GM23338 (cell line): ENCODE data around the gene SNX5.

Experiments
- CREB1 ChIP-seq: fragments of 250-450 bp; sonication (Bioruptor Pico); IDR thresholded peaks from 2 replicates; pipeline ENCODE4 v1.5.0; 2020; ENCODE audit warnings: low read depth, mild to moderate bottlenecking, moderate library complexity
- ETS1 ChIP-seq: IDR thresholded peaks from 2 replicates; pipeline ENCODE4 v1.6.1; 2016; ENCODE audit warnings: antibody characterized with exemption
- EZH2 ChIP-seq: fragments of 200-600 bp; sonication (generic); IDR thresholded peaks from one replicate; pipeline ENCODE4 v1.8.0; 2017; ENCODE audit warnings: antibody characterized with exemption, mild to moderate bottlenecking, low read depth; ENCODE audit not compliant: unreplicated experiment
- EZH2phosphoT487 ChIP-seq: fragments of 200-600 bp; sonication (generic); IDR thresholded peaks from one replicate; pipeline ENCODE4 v1.8.1; 2018; ENCODE audit warnings: antibody characterized with exemption; ENCODE audit not compliant: unreplicated experiment
- JUNB ChIP-seq: IDR thresholded peaks from one replicate; pipeline ENCODE4 v1.6.1; 2016; ENCODE audit warnings: antibody characterized with exemption; ENCODE audit not compliant: unreplicated experiment
- NANOG ChIP-seq: IDR thresholded peaks from 2 replicates; pipeline ENCODE4 v1.6.1; 2016; ENCODE audit warnings: antibody characterized with exemption, borderline replicate concordance
- POLR2AphosphoS5 ChIP-seq: IDR thresholded peaks from 2 replicates; pipeline ENCODE4 v1.6.1; 2016; ENCODE audit warnings: antibody characterized with exemption, low read depth
- REST ChIP-seq: IDR thresholded peaks from one replicate; pipeline ENCODE4 v1.6.1; 2018; ENCODE audit warnings: antibody characterized with exemption; ENCODE audit not compliant: unreplicated experiment
- STAT1 ChIP-seq: IDR thresholded peaks from one replicate; pipeline ENCODE4 v1.6.1; 2016; ENCODE audit warnings: antibody characterized with exemption; ENCODE audit not compliant: unreplicated experiment
- ZNF114 ChIP-seq: fragments of 250-450 bp; sonication (Bioruptor Pico); IDR thresholded peaks from 2 replicates; pipeline ENCODE4 v1.5.0; 2020; ENCODE audit warnings: mild to moderate bottlenecking, moderate library complexity
- ZNF331 ChIP-seq: fragments of 250-450 bp; sonication (Bioruptor Pico); IDR thresholded peaks from 2 replicates; pipeline ENCODE4 v1.5.0; 2020; ENCODE audit warnings: low read depth, mild to moderate bottlenecking, moderate library complexity
- TF ChIP-seq, protein P1 (sequence below), 2 experiments: fragments of 200-600 bp in 1 of 2; sonication (generic) in 1 of 2; conservative IDR thresholded peaks; 2 replicates each; pipeline versions ENCODE4 v1.5.1 to v1.6.1; 2016 to 2017; ENCODE audit warnings: antibody characterized with exemption in 2 of 2, low read depth in 2 of 2, mild to moderate bottlenecking in 2 of 2, moderate library complexity in 1 of 2
- TF ChIP-seq, protein P2 (sequence below): fragments of 250-450 bp; sonication (Bioruptor Pico); IDR thresholded peaks from 2 replicates; pipeline ENCODE4 v1.5.0; 2020; ENCODE audit warnings: mild to moderate bottlenecking, moderate library complexity

DNA sequence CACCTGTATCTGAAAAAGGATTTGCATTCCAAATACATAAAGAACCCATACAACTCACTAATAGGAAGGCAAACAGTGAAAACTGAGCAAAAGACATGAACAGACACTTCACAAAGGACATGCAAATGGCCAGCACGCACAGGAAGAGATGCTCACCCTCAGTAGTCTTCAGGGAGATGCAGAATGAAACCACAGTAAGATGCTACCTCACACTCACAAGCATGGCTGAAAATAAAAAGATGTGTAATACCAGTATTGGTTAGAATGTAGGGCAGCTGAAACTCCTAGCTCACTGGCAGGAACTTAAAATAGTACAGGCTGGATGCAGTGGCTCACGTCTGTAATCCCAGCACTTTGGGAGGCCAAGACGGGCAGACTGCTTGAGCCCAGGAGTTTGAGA lies 64.6 kb downstream of the SNX5 start:
- TF ChIP-seq CREB1 (CRISPR knock-in tag) (no peak), POLR2AphosphoS5 (no peak), REST (no peak), EZH2 (no peak), EZH2phosphoT487 (no peak), STAT1 (no peak), NANOG (no peak), ZNF331 (CRISPR knock-in tag) (no peak), ZNF114 (no peak), JUNB (no peak), ETS1 (no peak)
- TF ChIP-seq, protein P1, sequence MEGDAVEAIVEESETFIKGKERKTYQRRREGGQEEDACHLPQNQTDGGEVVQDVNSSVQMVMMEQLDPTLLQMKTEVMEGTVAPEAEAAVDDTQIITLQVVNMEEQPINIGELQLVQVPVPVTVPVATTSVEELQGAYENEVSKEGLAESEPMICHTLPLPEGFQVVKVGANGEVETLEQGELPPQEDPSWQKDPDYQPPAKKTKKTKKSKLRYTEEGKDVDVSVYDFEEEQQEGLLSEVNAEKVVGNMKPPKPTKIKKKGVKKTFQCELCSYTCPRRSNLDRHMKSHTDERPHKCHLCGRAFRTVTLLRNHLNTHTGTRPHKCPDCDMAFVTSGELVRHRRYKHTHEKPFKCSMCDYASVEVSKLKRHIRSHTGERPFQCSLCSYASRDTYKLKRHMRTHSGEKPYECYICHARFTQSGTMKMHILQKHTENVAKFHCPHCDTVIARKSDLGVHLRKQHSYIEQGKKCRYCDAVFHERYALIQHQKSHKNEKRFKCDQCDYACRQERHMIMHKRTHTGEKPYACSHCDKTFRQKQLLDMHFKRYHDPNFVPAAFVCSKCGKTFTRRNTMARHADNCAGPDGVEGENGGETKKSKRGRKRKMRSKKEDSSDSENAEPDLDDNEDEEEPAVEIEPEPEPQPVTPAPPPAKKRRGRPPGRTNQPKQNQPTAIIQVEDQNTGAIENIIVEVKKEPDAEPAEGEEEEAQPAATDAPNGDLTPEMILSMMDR (conservative IDR thresholded peaks at IDR 0.05; ENCODE audit: low read depth in 2 of 2) = no peak
- TF ChIP-seq, protein P2, sequence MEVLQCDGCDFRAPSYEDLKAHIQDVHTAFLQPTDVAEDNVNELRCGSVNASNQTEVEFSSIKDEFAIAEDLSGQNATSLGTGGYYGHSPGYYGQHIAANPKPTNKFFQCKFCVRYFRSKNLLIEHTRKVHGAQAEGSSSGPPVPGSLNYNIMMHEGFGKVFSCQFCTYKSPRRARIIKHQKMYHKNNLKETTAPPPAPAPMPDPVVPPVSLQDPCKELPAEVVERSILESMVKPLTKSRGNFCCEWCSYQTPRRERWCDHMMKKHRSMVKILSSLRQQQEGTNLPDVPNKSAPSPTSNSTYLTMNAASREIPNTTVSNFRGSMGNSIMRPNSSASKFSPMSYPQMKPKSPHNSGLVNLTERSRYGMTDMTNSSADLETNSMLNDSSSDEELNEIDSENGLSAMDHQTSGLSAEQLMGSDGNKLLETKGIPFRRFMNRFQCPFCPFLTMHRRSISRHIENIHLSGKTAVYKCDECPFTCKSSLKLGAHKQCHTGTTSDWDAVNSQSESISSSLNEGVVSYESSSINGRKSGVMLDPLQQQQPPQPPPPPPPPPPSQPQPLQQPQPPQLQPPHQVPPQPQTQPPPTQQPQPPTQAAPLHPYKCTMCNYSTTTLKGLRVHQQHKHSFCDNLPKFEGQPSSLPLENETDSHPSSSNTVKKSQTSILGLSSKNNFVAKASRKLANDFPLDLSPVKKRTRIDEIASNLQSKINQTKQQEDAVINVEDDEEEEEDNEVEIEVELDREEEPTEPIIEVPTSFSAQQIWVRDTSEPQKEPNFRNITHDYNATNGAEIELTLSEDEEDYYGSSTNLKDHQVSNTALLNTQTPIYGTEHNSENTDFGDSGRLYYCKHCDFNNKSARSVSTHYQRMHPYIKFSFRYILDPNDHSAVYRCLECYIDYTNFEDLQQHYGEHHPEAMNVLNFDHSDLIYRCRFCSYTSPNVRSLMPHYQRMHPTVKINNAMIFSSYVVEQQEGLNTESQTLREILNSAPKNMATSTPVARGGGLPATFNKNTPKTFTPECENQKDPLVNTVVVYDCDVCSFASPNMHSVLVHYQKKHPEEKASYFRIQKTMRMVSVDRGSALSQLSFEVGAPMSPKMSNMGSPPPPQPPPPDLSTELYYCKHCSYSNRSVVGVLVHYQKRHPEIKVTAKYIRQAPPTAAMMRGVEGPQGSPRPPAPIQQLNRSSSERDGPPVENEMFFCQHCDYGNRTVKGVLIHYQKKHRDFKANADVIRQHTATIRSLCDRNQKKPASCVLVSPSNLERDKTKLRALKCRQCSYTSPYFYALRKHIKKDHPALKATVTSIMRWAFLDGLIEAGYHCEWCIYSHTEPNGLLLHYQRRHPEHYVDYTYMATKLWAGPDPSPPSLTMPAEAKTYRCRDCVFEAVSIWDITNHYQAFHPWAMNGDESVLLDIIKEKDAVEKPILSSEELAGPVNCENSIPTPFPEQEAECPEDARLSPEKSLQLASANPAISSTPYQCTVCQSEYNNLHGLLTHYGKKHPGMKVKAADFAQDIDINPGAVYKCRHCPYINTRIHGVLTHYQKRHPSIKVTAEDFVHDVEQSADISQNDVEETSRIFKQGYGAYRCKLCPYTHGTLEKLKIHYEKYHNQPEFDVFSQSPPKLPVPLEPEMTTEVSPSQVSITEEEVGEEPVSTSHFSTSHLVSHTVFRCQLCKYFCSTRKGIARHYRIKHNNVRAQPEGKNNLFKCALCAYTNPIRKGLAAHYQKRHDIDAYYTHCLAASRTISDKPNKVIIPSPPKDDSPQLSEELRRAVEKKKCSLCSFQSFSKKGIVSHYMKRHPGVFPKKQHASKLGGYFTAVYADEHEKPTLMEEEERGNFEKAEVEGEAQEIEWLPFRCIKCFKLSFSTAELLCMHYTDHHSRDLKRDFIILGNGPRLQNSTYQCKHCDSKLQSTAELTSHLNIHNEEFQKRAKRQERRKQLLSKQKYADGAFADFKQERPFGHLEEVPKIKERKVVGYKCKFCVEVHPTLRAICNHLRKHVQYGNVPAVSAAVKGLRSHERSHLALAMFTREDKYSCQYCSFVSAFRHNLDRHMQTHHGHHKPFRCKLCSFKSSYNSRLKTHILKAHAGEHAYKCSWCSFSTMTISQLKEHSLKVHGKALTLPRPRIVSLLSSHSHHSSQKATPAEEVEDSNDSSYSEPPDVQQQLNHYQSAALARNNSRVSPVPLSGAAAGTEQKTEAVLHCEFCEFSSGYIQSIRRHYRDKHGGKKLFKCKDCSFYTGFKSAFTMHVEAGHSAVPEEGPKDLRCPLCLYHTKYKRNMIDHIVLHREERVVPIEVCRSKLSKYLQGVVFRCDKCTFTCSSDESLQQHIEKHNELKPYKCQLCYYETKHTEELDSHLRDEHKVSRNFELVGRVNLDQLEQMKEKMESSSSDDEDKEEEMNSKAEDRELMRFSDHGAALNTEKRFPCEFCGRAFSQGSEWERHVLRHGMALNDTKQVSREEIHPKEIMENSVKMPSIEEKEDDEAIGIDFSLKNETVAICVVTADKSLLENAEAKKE (CRISPR knock-in tag) = no peak
